Measurements from ENCODE around the gene CHPF. TPM values are rescaled to one million over a fixed set of nuclear protein-coding genes. Genes with fewer than 3 reads are reported as not detected.

Gene CHPF
- total RNA-seq, 1 experiment from 2014 or later, result 17.5 TPM

GRCh38 chr2:219512524-219513216, 30.9 kb downstream of the CHPF start:
- Histone ChIP-seq H3K36me3 (ENCODE audit: control insufficient read depth, insufficient read depth, low read length) (no peaks in the 10 kb centered on the region), H3K27me3 (ENCODE audit: control insufficient read depth, insufficient read depth, low read length) (no peaks in the 10 kb centered on the region; the same call in 1 of the 2 replicates), H3K4me3 (ENCODE audit: low read depth in 2 of 2, low read length in 2 of 2) (no peak overlapping the region), H3K27ac (ENCODE audit: low read length) (no peak overlapping the region), H3K4me1 (ENCODE audit: control insufficient read depth, insufficient read depth, low read length) (peaks cover 20% of the 10 kb centered on the region), H3K9me3 (ENCODE audit: control insufficient read depth, insufficient read depth, low read depth, low read length) (no peaks in the 10 kb centered on the region)
- DNase-seq (ENCODE audit: low read depth, low spot score) (no peak), ATAC-seq (no peak)
- intact Hi-C loops (cut with micrococcal nuclease; ENCODE audit: unreplicated experiment), result no loop called here
- CTCF ChIA-PET, result no interaction called here
- in situ Hi-C loops (cut with HindIII; ENCODE audit: low pct_unique_long_range_greater_than_20kb, low sequenced_read_pairs), result no loop called here
- no TSS peak for BruUV-seq (replicated peaks)
- TF ChIP-seq TCF7L2 (IDR thresholded peaks at IDR 0.05; ENCODE audit: low read depth, low read length) (no peak), SIN3A (IDR thresholded peaks at IDR 0.05; ENCODE audit: borderline replicate concordance, insufficient read depth, low read depth, low read length) (no peak), POLR2AphosphoS5 (IDR thresholded peaks at IDR 0.05; ENCODE audit: low read depth, low read length) (no peak), CTCF (IDR thresholded peaks at IDR 0.05) (no peak)
- TF ChIP-seq, protein P1, sequence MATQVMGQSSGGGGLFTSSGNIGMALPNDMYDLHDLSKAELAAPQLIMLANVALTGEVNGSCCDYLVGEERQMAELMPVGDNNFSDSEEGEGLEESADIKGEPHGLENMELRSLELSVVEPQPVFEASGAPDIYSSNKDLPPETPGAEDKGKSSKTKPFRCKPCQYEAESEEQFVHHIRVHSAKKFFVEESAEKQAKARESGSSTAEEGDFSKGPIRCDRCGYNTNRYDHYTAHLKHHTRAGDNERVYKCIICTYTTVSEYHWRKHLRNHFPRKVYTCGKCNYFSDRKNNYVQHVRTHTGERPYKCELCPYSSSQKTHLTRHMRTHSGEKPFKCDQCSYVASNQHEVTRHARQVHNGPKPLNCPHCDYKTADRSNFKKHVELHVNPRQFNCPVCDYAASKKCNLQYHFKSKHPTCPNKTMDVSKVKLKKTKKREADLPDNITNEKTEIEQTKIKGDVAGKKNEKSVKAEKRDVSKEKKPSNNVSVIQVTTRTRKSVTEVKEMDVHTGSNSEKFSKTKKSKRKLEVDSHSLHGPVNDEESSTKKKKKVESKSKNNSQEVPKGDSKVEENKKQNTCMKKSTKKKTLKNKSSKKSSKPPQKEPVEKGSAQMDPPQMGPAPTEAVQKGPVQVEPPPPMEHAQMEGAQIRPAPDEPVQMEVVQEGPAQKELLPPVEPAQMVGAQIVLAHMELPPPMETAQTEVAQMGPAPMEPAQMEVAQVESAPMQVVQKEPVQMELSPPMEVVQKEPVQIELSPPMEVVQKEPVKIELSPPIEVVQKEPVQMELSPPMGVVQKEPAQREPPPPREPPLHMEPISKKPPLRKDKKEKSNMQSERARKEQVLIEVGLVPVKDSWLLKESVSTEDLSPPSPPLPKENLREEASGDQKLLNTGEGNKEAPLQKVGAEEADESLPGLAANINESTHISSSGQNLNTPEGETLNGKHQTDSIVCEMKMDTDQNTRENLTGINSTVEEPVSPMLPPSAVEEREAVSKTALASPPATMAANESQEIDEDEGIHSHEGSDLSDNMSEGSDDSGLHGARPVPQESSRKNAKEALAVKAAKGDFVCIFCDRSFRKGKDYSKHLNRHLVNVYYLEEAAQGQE (IDR thresholded peaks at IDR 0.05; ENCODE audit: insufficient read depth in 1 of 2, low read depth in 2 of 2, low read length in 1 of 2), result no peak
- POLR2A ChIA-PET, result no interaction called here

GRCh38 chr2:219511547-219512325, 31.9 kb downstream of the CHPF start:
- no peak overlapping the region for H3K27ac ChIP-seq (ENCODE audit: low read length)
- CTCF ChIA-PET, result interaction anchor here (0.5 to 1.3 kb wide), 8 partner anchors 9 to 113 kb away, joined by 3 to 14 read pairs (median 4); partner anchors contain the start of gene GMPPA
- no peaks in the 10 kb centered on the region; the same call in 1 of the 2 replicates for H3K27me3 ChIP-seq (ENCODE audit: control insufficient read depth, insufficient read depth, low read length)
- no peak for ATAC-seq
- TF ChIP-seq TCF7L2 (IDR thresholded peaks at IDR 0.05; ENCODE audit: low read depth, low read length) (no peak), SIN3A (IDR thresholded peaks at IDR 0.05; ENCODE audit: borderline replicate concordance, insufficient read depth, low read depth, low read length) (no peak), CTCF (IDR thresholded peaks at IDR 0.05) (no peak), POLR2AphosphoS5 (IDR thresholded peaks at IDR 0.05; ENCODE audit: low read depth, low read length) (no peak)
- BruUV-seq (replicated peaks), result no TSS peak
- POLR2A ChIA-PET, result no interaction called here
- DNase-seq (ENCODE audit: low read depth, low spot score), result no peak
- peaks cover 22% of the 10 kb centered on the region for H3K4me1 ChIP-seq (ENCODE audit: control insufficient read depth, insufficient read depth, low read length)
- no peaks in the 10 kb centered on the region for H3K9me3 ChIP-seq (ENCODE audit: control insufficient read depth, insufficient read depth, low read depth, low read length)
- in situ Hi-C loops (cut with HindIII; ENCODE audit: low pct_unique_long_range_greater_than_20kb, low sequenced_read_pairs) (no loop called here), intact Hi-C loops (cut with micrococcal nuclease; ENCODE audit: unreplicated experiment) (no loop called here)
- H3K4me3 ChIP-seq (ENCODE audit: low read depth in 2 of 2, low read length in 2 of 2), result no peak overlapping the region
- H3K36me3 ChIP-seq (ENCODE audit: control insufficient read depth, insufficient read depth, low read length), result no peaks in the 10 kb centered on the region

Data from Panc1 (cell line).